LoVo (cell line): Measurements from ENCODE around the gene LRRC58.

Experiments used
- DNase-seq: peaks from one replicate; pipeline ENCODE4 v3.0.0-alpha.2; 2016; ENCODE audit warnings: low spot score

The LRRC58 gene

DNA sequence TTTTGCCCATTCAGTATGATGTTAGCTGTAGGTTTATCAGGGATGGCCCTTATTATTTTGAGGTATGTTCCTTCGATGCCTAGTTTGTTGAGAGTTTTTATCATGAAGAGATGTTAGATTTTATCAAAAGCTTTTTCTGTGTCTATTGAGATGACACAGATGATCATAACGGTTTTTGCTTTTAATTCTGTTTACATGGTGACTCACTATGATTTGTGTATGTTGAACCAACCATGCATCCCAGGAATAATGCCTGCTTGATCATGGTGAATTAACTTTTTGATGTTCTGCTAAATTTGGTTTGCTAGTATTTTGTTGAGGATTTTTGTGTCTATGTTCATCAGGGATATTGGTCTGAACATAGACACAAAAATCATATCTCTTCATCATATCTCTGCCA is 72.4 kb downstream of the LRRC58 start:
- no peak for DNase-seq

- no peak for DNase-seq
Observed at GRCh38 chr3:120275618-120276017, 73.5 kb downstream of the LRRC58 start.

- no peak for DNase-seq
Observed at GRCh38 chr3:120274739-120275167, 74.4 kb downstream of the LRRC58 start.
